GM10847 (cell line): ENCODE data around the gene LDB3.

Experiments used
- POLR2A ChIP-seq: IDR thresholded peaks from 2 replicates; pipeline ENCODE4 v1.6.1; 2011; ENCODE audit not compliant: insufficient read length; ENCODE audit errors: extremely low read depth

The LDB3 gene

DNA sequence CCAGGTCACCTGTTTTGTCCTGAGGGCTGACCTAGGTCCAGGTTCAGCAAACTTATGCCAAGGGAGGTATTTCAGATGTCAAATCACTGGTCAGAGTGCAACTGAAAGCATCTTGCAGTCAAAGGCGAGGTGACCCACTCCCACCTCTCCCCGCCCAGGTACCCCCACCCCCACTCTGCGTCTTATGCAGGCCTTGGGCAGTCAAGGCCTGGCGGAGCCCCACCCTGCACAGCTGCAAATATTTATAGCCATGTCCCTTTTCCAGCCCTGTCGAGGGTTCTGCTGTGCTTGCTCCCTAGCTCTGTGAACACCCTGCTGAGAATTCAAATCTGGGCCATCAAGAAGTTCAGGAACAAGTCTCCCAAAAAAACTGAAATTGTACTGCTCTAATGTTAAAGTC lies 47.5 kb downstream of the LDB3 start:
- no peak for TF ChIP-seq POLR2A

DNA sequence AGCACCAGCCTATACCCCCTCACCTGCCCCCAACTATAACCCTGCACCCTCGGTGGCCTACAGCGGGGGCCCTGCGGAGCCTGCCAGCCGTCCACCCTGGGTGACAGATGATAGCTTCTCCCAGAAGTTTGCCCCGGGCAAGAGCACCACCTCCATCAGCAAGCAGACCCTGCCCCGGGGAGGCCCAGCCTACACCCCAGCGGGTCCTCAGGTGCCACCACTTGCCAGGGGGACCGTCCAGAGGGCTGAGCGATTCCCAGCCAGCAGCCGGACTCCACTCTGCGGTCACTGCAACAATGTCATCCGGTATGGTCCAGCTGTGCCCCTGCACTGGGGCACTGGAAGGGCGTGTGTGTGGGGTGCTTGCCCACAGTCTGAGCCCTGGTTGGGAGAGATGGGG lies 48.2 kb downstream of the LDB3 start:
- TF ChIP-seq POLR2A, result no peak

GRCh38 chr10:86718556-86718955 lies 50.2 kb downstream of the LDB3 start:
- no peak for TF ChIP-seq POLR2A

- TF ChIP-seq POLR2A, result no peak
Measured at GRCh38 chr10:86721232-86721631, 52.9 kb downstream of the LDB3 start.

DNA sequence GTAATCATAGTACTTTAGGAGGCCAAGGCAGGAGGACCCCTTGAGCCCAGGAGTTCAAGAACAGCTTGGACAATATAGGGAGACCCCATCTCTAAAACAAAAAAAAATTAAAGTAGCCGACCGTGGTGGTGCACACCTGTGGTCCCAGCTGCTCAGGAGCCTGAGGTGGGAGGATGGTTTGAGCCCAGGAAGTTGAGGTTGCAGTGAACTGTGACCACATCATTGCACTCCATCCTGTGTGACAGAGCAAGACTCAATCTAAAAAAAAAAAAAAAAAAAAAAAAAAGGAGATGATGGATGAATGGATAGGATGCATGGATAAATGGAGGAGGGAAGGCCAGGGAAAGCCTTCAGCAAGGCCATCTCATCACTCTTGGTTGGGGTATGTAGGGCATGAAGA lies 54.7 kb downstream of the LDB3 start:
- no peak for TF ChIP-seq POLR2A

- TF ChIP-seq POLR2A, result no peak
Measured at GRCh38 chr10:86724445-86724844, 56.1 kb downstream of the LDB3 start.

DNA sequence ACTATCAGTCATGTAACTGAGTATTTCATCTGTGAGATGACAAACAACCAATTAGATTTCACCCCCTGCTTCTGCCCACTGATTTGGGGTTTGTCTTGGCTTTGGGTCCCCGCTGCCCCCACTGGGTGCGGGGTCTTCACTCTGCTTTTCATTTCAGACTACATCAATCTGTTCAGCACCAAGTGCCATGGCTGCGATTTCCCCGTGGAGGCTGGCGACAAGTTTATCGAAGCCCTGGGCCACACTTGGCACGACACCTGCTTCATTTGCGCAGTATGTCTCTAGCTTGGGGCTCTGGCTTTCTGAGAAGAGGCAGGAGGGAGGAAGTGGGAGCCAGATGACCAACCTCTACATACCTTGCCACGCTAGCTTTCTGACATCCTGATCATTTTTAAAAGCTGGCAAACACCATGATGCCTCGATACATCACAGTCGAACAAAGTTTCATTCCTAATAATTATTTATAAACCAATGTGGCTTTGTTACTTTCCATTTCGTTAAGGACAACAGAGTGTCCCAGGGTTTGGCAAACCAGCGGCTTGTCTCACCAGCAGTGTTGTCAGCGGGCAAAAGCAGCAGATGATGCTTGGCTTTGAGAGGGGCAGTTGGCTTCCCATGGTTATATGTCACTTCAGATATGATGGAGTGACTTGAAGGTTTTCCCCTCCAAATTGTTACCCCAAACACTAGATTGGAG lies 57.8 kb downstream of the LDB3 start:
- TF ChIP-seq POLR2A, result no peak

GRCh38 chr10:86726677-86726999 lies 58.3 kb downstream of the LDB3 start:
- TF ChIP-seq POLR2A, result no peak

DNA sequence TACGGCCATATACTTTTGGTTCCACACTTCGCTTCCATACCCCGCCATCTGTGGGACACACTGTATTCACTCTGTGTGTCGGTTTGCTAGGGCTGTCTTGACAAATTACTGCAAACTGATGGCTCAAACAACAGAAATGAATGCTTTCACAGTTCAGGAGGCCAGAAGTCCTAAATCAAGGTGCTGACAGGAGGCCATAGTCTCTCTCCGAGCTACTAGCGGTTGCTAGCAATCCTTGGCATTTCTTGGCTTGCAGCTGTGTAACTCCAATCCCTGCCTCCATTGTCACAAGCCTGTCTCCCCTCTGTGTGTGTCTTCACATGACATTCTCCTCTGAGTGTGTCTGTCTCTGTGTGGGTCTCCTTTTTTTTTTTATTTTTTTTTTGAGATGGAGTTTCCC lies 59.2 kb downstream of the LDB3 start:
- no peak for TF ChIP-seq POLR2A

DNA sequence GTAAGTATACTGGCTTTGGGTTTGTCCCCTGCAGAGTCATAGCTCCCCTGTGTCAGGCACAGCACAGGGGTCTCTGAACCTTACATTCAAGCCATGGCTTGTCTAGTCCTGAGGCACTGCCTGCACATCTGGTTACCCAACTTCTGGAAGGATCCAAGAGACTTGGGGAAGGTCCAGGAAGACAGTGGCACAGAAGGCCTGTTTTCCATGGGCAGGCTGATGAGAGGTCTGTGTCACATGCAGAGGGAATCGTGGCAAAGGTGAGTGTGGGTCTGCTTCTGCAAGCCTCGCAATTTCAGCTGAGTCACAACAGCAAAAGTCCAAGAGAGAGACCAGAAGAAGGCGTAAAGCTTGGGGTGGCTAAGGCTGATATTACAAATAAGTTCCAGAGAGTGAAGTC lies 59.7 kb downstream of the LDB3 start:
- TF ChIP-seq POLR2A, result no peak

DNA sequence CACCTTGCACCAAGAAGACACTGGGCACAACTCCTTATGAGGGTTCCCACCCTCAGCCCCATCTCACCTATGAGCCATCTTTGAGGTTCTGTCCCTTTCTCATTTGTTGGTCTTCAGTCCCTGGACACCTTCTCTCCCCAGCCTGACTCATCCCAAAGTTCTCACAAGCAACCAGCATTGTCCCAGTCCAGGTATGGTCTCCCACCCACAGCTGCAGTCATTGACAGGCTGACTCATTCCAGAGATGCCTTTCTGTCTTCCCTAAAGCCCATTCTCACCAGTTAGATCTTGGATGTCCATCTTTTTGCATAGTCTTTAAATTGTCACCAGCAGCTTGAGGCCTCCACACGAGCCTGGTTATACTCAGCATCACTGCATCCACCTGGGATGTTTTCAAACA lies 61.4 kb downstream of the LDB3 start:
- TF ChIP-seq POLR2A, result no peak

DNA sequence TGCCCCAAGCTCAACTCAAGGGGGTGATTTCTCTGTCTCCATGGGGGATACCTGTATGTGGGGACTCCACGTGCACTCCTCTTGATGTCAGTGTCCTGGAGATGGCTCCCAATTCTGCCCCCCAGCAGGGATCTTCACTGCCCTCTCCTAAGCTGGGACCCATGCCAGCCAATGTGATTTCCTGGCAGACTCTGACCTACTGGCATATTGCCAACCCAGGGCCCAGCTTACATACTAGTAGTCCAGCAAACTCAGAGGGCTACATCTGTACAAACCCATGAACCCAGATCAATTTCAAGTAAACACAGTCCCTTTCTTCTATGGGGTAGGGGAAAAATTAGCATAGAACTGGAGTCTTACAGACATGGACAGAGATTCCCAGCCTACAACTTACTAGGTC lies 61.9 kb downstream of the LDB3 start:
- no peak for TF ChIP-seq POLR2A

DNA sequence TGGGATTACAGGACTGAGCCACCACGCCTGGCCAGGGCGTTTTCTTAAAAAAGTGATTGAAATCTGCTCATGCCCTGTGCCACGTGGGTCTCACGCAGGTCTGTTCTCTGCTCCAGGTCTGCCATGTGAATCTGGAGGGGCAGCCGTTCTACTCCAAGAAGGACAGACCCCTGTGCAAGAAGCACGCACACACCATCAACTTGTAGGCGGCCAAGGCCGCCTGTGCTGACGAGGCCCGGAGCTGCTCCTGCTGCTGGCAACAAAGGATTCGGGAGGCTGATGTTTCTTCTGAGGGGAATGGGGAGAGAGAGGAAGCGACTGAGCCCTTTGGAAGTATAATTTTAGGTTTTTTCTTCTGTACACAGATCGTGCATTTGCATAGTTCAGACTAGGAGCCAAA lies 64.5 kb downstream of the LDB3 start:
- no peak for TF ChIP-seq POLR2A

DNA sequence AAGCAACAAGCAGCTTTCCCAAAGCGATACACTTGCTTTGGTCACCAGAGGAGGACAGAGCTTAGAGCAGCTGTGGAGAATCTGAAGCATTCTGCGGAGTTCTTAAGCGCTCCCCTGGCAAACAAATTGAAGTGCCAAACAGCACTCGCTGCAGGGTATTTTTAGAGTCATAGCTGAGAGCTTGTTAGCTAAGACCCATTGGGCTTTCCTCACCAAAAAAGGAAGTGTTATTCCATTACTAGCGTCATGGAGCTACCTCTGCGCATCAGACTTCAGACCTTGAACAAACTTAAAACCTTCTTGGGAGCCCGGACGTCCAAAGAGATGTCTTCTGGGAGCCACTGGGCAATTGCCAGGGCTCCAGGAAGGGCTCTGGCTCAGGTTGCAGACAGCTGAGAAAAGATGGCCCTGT lies 65.0 kb downstream of the LDB3 start:
- no peak for TF ChIP-seq POLR2A

- TF ChIP-seq POLR2A, result no peak
Measured at GRCh38 chr10:86734207-86734988, 66.1 kb downstream of the LDB3 start.

GRCh38 chr10:86742230-86742629 lies 73.9 kb downstream of the LDB3 start:
- no peak for TF ChIP-seq POLR2A

DNA sequence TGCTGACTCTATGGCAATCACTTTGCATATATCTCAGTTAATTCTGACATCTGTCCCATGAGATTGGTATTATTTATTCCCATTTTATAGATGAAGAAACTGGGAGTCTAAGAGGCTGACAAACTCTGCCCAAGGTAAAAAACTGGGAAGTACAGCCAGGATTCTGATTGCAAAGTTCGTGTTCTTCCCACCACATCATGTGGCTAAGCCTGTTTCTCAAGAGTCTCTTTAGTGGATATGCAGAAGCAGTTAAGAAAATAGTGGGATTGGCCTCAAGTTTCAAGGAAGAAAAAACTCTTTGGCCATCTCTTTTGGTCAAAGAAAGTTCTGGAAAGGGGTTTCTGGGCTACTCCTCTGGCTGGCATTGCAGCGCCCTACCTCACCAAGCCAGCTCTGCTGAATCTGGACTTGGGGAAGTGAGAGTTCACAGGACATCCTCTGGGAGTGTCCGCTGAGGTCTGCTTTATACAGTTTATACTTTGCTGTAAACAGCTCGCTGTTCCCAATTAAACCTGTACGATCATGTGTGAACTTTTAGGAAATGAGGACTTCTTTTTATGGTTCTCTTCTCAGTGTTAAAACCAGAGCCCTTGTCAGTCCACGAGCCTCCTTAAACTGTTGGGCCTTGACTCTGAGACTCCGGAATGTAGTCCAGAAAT lies 75.9 kb downstream of the LDB3 start:
- no peak for TF ChIP-seq POLR2A
